HG03097 (cell line): Measurements from ENCODE around the gene LSP1.

Source experiments
- ATAC-seq: cut with Tn5 transposase; IDR thresholded peaks from one replicate; pipeline ENCODE4 v1.9.1; 2021; ENCODE audit not compliant: unreplicated experiment, low FRiP score

The LSP1 gene

GRCh38 chr11:1913271-1914060, 60.6 kb downstream of the LSP1 start:
- ATAC-seq: no peak

GRCh38 chr11:1915795-1916131, 62.9 kb downstream of the LSP1 start:
- ATAC-seq: no peak

- ATAC-seq: no peak
Observed at GRCh38 chr11:1916132-1916985, 63.5 kb downstream of the LSP1 start.

GRCh38 chr11:1916986-1917522, 64.2 kb downstream of the LSP1 start:
- ATAC-seq: no peak

GRCh38 chr11:1917523-1918435, 64.9 kb downstream of the LSP1 start:
- ATAC-seq: no peak

GRCh38 chr11:1918436-1919315, 65.8 kb downstream of the LSP1 start:
- no peak for ATAC-seq

GRCh38 chr11:1919391-1920127, 66.7 kb downstream of the LSP1 start, which contains the start of gene TNNT3:
Gene TNNT3, plus strand, starts transcription at chr11:1919703. Its CDS starts 3,172 bp downstream, at chr11:1922875.
- no peak for ATAC-seq

GRCh38 chr11:1920128-1920908, 67.4 kb downstream of the LSP1 start:
- no peak for ATAC-seq

GRCh38 chr11:1920909-1921573, 68.2 kb downstream of the LSP1 start:
- no peak for ATAC-seq

- no peak for ATAC-seq
Observed at GRCh38 chr11:1921574-1922141, 68.8 kb downstream of the LSP1 start.

GRCh38 chr11:1922481-1923081, 69.7 kb downstream of the LSP1 start:
- no peak for ATAC-seq

- ATAC-seq: no peak
Observed at GRCh38 chr11:1923201-1923956, 70.5 kb downstream of the LSP1 start.

GRCh38 chr11:1924181-1924580, 71.3 kb downstream of the LSP1 start:
- ATAC-seq: no peak

- ATAC-seq: no peak
Observed at GRCh38 chr11:1924646-1925372, 71.9 kb downstream of the LSP1 start.

- ATAC-seq: no peak
Observed at GRCh38 chr11:1925373-1926155, 72.7 kb downstream of the LSP1 start.
